Esophagus squamous epithelium (tissue), 4 donors: ENCODE measurements around the gene NSD2.

Source experiments
- CTCF ChIP-seq, 6 experiments: fragments of 450-650 bp in 4 of 6; fragments of 200-600 bp in 2 of 6; sonication (generic) in 2 of 6; IDR thresholded peaks; one replicate each; pipeline ENCODE4 v1.5.1; 2016 to 2019; ENCODE audit warnings: antibody characterized with exemption in 6 of 6, mild to moderate bottlenecking in 4 of 6, moderate library complexity in 4 of 6
- POLR2A ChIP-seq, 4 donors: fragments of 450-650 bp; IDR thresholded peaks; one replicate each; pipeline ENCODE4 v1.6.1; 2017; ENCODE audit warnings: antibody characterized with exemption in 4 of 4, mild to moderate bottlenecking in 4 of 4, moderate library complexity in 3 of 4

- TF ChIP-seq CTCF (IDR thresholded peaks at IDR 0.05): no peak
- no peak for TF ChIP-seq POLR2A (IDR thresholded peaks at IDR 0.05)
Measured at GRCh38 chr4:1937550-1937949, 66.4 kb downstream of the NSD2 start.
